Measurements from ENCODE around the gene BAD. TPM values are rescaled to one million over a fixed set of nuclear protein-coding genes. Genes with fewer than 3 reads are reported as not detected.
"Not testable (repeated sequence)": the region's sequence is repeated elsewhere in the genome, so short reads cannot be mapped to it uniquely, and the experiment has no call there.

The BAD gene
- total and polyA plus RNA-seq, 2 of the 13 experiments (the other 11 are each of a cell fraction or from before 2014, with no cell fraction given), result 17.9 to 28.5 TPM

- WGBS (ENCODE audit: low lambda C conversion rate), result 80% methylated on average over 8 of the region's 25 CpGs
- FAIRE-seq; ATAC-seq; H2AFZ ChIP-seq (ENCODE audit: low read length); H3K27me3 ChIP-seq (ENCODE audit: control insufficient read depth in 1 of 2, insufficient read depth in 2 of 2, low read length in 2 of 2); H4K20me1 ChIP-seq (ENCODE audit: insufficient read depth, low read length); BruUV-seq (replicated peaks); CTCF ChIA-PET (ENCODE audit: low intra/inter-chr PET ratio, low total read pairs); DNase-seq (ENCODE audit: low spot score); H3K9me3 ChIP-seq (ENCODE audit: low read length); in situ Hi-C loops (cut with HindIII; ENCODE audit: extremely low pct_ligation_motif_present, low pct_unique_long_range_greater_than_20kb): not testable (repeated sequence)
- H3K36me3 ChIP-seq (replicated peaks in 1 of 2; ENCODE audit: control insufficient read depth in 1 of 2, insufficient read depth in 2 of 2, low read length in 2 of 2), result peaks cover 0 to 26% of the 10 kb centered on the region in 2 experiments; a peak in 3 of 5 replicates
- intact Hi-C loops (cut with micrococcal nuclease; ENCODE audit: unreplicated experiment), result loop anchor here (2.0 kb wide), 1 partner anchor 43 kb away; the partner anchor contains the start of gene RPS6KA4
- peak overlapping the region; percentile 99 for H3K4me2 ChIP-seq (ENCODE audit: low read depth, low read length)
- TF ChIP-seq RBFOX2 (IDR thresholded peaks at IDR 0.05; ENCODE audit: low read depth, low read length), result peak; percentile 69
- peak; percentile 72; the same call in 1 of the 2 replicates for TF ChIP-seq HNRNPL (IDR thresholded peaks at IDR 0.05; ENCODE audit: low read depth, low read length)
- peak; percentile 95 for TF ChIP-seq AGO2 (optimal IDR thresholded peaks at IDR 0.05; ENCODE audit: low read depth, low read length)
- H3K27ac ChIP-seq (ENCODE audit: extremely low read length, insufficient read depth, low read length), result peak overlapping the region; percentile 98
- H3K4me1 ChIP-seq (ENCODE audit: insufficient read depth, low read length), result peaks cover 25% of the 10 kb centered on the region
- peak overlapping the region; percentile 94 for H3K9ac ChIP-seq (ENCODE audit: insufficient read depth, low read depth, low read length)
- POLR2A ChIA-PET, result interaction anchor here (2.1 to 4.5 kb wide), 6 partner anchors 10 to 129 kb away, joined by 12 to 103 read pairs (median 47); partner anchors contain the start of genes BAD, ESRRA, GPR137 and STIP1
- H3K4me3 ChIP-seq (replicated peaks in 1 of 3; ENCODE audit: insufficient read depth in 1 of 3, low read depth in 2 of 3, low read length in 3 of 3), result peak overlapping the region; percentile 97 to 99 (median 99); a peak in 5 of 6 replicates
- H3K79me2 ChIP-seq (ENCODE audit: insufficient read depth, low read length), result peaks cover 15% of the 10 kb centered on the region
Observed at GRCh38 chr11:64315667-64316526, 31.4 kb upstream of the BAD start.

GRCh38 chr11:64314805-64315561 is 30.5 kb upstream of the BAD start:
- ATAC-seq (no peak), DNase-seq (ENCODE audit: low spot score) (no peak), FAIRE-seq (no peak)
- Histone ChIP-seq H3K79me2 (ENCODE audit: insufficient read depth, low read length) (peaks cover 15% of the 10 kb centered on the region), H3K4me3 (replicated peaks in 1 of 3; ENCODE audit: insufficient read depth in 1 of 3, low read depth in 2 of 3, low read length in 3 of 3) (no peak overlapping the region), H3K4me2 (ENCODE audit: low read depth, low read length) (no peak overlapping the region), H3K9me3 (ENCODE audit: low read length) (no peaks in the 10 kb centered on the region), H3K4me1 (ENCODE audit: insufficient read depth, low read length) (peaks cover 34% of the 10 kb centered on the region), H3K27me3 (ENCODE audit: control insufficient read depth in 1 of 2, insufficient read depth in 2 of 2, low read length in 2 of 2) (no peaks in the 10 kb centered on the region; a peak in 1 of 5 replicates), H3K36me3 (replicated peaks in 1 of 2; ENCODE audit: control insufficient read depth in 1 of 2, insufficient read depth in 2 of 2, low read length in 2 of 2) (peaks cover 0 to 18% of the 10 kb centered on the region in 2 experiments; a peak in 2 of 5 replicates), H2AFZ (ENCODE audit: low read length) (no peak overlapping the region), H4K20me1 (ENCODE audit: insufficient read depth, low read length) (no peaks in the 10 kb centered on the region), H3K9ac (ENCODE audit: insufficient read depth, low read depth, low read length) (no peak overlapping the region), H3K27ac (ENCODE audit: extremely low read length, insufficient read depth, low read length) (no peak overlapping the region)
- POLR2A ChIA-PET, result interaction anchor here (4.5 kb wide), 1 partner anchor 9 kb away, joined by 103 read pairs; the partner anchor contains the start of gene ESRRA
- WGBS (ENCODE audit: low lambda C conversion rate), result 95% methylated on average over 17 of the region's 24 CpGs
- CTCF ChIA-PET (ENCODE audit: low intra/inter-chr PET ratio, low total read pairs), result no interaction called here
- BruUV-seq (replicated peaks), result no TSS peak
- intact Hi-C loops (cut with micrococcal nuclease; ENCODE audit: unreplicated experiment) (no loop called here), in situ Hi-C loops (cut with HindIII; ENCODE audit: extremely low pct_ligation_motif_present, low pct_unique_long_range_greater_than_20kb) (no loop called here)
- TF ChIP-seq DR1 (CRISPR knock-in tag; IDR thresholded peaks at IDR 0.05), result no peak
- no peak for TF ChIP-seq SSRP1 (CRISPR knock-in tag; IDR thresholded peaks at IDR 0.05)
- peak; percentile 91 for TF ChIP-seq ZBTB33 (CRISPR knock-in tag; IDR thresholded peaks at IDR 0.05)
- no peak for TF ChIP-seq CENPT (CRISPR knock-in tag; IDR thresholded peaks at IDR 0.05; ENCODE audit: low read depth)
- no peak for TF ChIP-seq TBX3 (IDR thresholded peaks at IDR 0.05; ENCODE audit: borderline replicate concordance)
- TF ChIP-seq ZNF562 (CRISPR knock-in tag; IDR thresholded peaks at IDR 0.05; ENCODE audit: borderline replicate concordance), result no peak
- no peak for TF ChIP-seq ZNF383 (CRISPR knock-in tag; IDR thresholded peaks at IDR 0.05; ENCODE audit: borderline replicate concordance)
- no peak for TF ChIP-seq ZKSCAN5 (CRISPR knock-in tag; IDR thresholded peaks at IDR 0.05)
- TF ChIP-seq ZBTB8A (CRISPR knock-in tag; IDR thresholded peaks at IDR 0.05; ENCODE audit: borderline replicate concordance, low read depth), result no peak
- no peak for TF ChIP-seq MBD4 (IDR thresholded peaks at IDR 0.05; ENCODE audit: borderline replicate concordance, low read length)
- no peak for TF ChIP-seq ZFP41 (CRISPR knock-in tag; IDR thresholded peaks at IDR 0.05; ENCODE audit: borderline replicate concordance)
